ENCODE measurements around the gene MAN1B1. TPM values are rescaled to one million over a fixed set of nuclear protein-coding genes. Genes with fewer than 3 reads are reported as not detected.
A peak's percentile ranks its signal among the peaks of the same experiment; 100 is the strongest.

Gene MAN1B1
- total RNA-seq, 1 donor from 2014 or later, result 54.0 TPM

DNA sequence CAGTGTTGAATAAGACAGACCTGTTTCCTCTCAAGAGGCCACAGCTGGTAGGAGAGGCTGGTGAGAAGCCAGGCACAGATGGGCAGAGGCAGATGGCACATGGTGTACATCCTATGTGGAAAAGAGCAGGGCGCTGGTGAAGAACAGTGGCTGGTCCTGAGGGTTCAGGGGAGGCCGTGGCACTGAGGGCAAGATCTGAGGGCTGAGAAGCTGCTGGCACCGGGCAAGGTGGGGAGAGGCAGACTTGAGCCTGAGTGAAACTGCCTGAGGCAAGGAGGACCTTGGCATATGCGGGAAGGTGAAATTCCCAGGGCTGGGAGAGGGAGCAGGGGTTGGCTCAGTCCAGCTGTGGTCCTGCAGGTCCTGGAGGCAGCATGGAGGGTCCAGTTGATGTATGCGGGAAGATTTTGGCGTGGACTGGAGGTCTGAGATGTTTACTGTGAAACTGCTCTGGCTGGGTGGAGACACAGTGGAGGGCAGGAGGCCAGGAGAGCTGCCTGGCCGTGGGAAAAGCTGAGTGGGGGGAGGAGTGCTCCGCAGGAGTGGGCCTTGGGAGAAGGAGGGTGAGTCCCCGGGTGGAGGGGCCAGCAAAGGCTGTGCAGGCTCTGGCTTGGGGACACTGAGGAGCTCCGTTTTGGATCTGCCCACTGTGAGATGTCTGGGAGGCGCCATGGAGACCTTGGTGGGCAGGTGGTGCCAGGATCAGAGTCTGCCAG lies 2.6 kb downstream of the MAN1B1 start:
- no peak for DNase-seq (ENCODE audit: low read depth, low spot score)
- H3K9me3 Mint-ChIP-seq, result no peaks in the 10 kb centered on the region
- H3K4me3 Mint-ChIP-seq, result peak overlapping the region; percentile 16
- no peaks in the 10 kb centered on the region for H3K36me3 Mint-ChIP-seq (ENCODE audit: low read depth)
- H3K27ac Mint-ChIP-seq (ENCODE audit: unreplicated experiment), result peak overlapping the region; percentile 54
- TF ChIP-seq, protein P1, sequence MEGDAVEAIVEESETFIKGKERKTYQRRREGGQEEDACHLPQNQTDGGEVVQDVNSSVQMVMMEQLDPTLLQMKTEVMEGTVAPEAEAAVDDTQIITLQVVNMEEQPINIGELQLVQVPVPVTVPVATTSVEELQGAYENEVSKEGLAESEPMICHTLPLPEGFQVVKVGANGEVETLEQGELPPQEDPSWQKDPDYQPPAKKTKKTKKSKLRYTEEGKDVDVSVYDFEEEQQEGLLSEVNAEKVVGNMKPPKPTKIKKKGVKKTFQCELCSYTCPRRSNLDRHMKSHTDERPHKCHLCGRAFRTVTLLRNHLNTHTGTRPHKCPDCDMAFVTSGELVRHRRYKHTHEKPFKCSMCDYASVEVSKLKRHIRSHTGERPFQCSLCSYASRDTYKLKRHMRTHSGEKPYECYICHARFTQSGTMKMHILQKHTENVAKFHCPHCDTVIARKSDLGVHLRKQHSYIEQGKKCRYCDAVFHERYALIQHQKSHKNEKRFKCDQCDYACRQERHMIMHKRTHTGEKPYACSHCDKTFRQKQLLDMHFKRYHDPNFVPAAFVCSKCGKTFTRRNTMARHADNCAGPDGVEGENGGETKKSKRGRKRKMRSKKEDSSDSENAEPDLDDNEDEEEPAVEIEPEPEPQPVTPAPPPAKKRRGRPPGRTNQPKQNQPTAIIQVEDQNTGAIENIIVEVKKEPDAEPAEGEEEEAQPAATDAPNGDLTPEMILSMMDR (conservative IDR thresholded peaks at IDR 0.05), result no peak
- H3K27me3 Mint-ChIP-seq (ENCODE audit: low read depth), result peaks cover 6% of the 10 kb centered on the region
- H3K4me1 Mint-ChIP-seq, result peaks cover 23% of the 10 kb centered on the region

DNA sequence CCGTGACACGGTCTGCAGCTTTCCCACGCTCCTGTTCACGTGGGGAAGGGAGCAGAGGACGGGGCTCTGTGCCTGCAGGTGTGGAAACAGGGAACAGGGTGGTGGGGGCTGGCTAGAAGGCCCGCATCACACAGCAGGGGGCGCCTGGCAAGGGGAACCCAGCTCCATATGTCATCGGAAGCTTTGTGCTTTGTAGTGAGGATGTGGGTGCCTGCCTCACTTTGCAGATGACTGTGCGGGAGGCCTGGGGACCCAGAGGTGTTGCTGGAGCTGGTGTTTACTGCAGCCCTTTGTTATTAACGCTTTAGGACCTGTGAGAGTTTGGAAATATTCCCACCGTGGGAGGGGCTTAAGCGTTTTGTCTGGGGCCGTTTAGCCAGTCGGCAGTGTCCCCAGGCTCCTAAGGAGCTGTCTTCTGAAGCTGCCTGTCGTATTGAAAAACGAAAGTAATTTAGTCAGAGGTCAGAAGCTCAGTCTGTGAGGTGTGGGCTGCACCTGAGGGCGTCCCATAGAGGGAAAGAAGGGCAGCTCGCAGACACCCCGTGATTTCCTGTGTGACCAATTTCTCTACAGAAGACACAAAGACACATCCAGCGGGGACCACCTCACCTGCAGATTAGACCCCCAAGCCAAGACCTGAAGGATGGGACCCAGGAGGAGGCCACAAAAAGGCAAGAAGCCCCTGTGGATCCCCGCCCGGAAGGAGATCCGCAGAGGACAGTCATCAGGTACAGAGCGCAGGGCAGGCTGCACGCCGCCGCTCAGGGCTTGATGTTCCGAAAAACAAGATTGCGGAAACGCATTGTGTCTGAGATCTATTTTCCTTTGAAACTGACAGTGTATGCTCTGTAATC lies 9.1 kb downstream of the MAN1B1 start:
- TF ChIP-seq, protein P1 (conservative IDR thresholded peaks at IDR 0.05), result no peak
- Mint-ChIP-seq H3K27me3 (ENCODE audit: low read depth) (no peaks in the 10 kb centered on the region), H3K9me3 (no peaks in the 10 kb centered on the region), H3K4me3 (no peak overlapping the region), H3K27ac (ENCODE audit: unreplicated experiment) (no peak overlapping the region), H3K4me1 (no peaks in the 10 kb centered on the region), H3K36me3 (ENCODE audit: low read depth) (peaks cover 4% of the 10 kb centered on the region)
- no peak for DNase-seq (ENCODE audit: low read depth, low spot score)

DNA sequence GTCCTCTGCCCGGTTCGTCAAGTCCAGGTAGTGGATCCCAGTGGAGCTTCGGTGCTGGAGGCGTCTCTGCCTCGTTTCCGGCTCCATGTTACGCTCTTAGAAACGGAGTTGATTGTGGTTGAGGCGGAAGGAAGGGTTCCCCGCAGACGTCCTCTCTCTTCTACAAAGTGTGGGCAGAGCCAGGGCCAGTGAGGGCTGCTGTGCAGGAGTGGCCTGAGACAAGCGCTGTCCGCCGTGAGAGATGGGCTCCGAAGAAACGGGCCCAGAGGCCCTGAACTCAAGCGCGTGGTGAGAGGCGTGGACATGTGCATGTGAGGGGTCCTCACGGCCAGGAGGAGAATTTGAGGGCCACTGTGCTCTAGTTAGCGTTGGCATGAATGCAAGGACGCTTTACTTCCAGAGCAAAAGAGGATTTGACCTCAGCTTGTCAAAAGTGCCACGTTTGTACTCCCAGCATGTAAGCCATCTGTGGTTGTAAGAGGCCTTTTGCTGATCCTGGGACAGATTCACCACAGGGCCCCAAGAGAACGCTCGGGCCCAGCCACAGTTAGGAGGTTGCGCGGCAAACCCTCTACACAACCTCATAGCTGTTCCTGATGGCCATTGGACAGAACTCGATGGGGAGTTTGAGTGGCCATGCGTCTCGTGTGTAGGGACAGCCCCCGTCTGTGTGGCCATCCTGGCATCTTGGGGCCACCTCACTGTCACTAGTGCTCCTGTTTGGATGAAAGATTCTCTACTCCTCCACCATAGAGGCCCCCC lies 10.2 kb downstream of the MAN1B1 start:
- H3K4me1 Mint-ChIP-seq, result no peaks in the 10 kb centered on the region
- H3K9me3 Mint-ChIP-seq, result no peaks in the 10 kb centered on the region
- H3K4me3 Mint-ChIP-seq, result no peak overlapping the region
- H3K36me3 Mint-ChIP-seq (ENCODE audit: low read depth), result peaks cover 4% of the 10 kb centered on the region
- TF ChIP-seq, protein P1 (conservative IDR thresholded peaks at IDR 0.05), result no peak
- H3K27ac Mint-ChIP-seq (ENCODE audit: unreplicated experiment), result no peak overlapping the region
- DNase-seq (ENCODE audit: low read depth, low spot score), result no peak
- no peaks in the 10 kb centered on the region for H3K27me3 Mint-ChIP-seq (ENCODE audit: low read depth)

DNA sequence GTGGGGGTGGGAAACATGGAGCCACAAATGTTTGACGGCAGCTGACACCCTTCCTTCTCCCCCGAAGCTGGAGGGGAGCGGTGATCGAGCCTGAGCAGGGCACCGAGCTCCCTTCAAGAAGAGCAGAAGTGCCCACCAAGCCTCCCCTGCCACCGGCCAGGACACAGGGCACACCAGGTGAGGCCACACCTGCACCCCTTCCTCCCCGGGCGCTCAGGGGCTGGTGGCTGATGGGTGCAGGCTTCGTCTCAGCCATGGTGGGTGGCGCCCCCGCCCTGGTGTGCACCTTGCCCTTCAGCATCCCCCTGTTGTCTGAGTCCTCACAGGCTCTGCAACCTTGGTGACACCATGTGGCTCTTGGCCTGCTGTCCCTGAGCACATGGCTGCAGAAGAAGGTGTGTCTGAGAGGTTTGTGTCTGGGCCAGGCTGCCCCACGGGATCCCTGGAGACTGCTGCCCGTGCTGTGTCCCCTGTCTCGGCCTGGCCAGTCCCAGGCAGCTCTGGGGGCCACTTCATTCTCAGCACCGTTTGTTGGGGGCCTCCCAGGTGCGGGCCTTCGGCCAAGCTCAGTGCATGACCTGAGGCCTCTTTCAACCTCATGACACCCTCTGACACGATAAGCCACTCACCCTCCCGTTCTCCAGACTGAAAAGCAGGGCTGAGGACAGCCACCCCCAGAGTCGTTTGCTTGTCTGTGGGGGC lies 11.1 kb downstream of the MAN1B1 start:
- Mint-ChIP-seq H3K4me3 (no peak overlapping the region), H3K36me3 (ENCODE audit: low read depth) (peaks cover 4% of the 10 kb centered on the region), H3K27me3 (ENCODE audit: low read depth) (no peaks in the 10 kb centered on the region), H3K27ac (ENCODE audit: unreplicated experiment) (no peak overlapping the region), H3K4me1 (no peaks in the 10 kb centered on the region), H3K9me3 (no peaks in the 10 kb centered on the region)
- DNase-seq (ENCODE audit: low read depth, low spot score), result no peak
- TF ChIP-seq, protein P1 (conservative IDR thresholded peaks at IDR 0.05), result no peak

DNA sequence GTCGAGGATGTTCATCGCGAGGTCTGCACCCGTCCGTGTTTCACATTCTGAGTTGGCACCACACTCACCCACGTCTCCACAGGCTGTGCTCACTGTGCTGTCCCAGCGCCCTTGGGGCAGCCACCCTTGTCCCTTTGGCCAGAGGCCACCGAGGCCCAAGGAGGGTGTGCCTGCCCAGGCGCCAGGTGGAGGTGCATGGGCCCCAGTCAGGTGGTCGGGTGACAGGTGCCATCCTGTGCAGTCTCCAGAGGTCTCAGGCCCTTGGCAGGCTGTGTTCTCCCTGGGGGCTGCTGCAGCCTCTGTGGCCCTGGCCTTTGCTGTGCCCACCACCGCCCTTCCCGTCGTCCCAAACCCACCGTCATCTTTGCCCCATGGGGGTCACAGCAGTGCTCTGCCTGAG lies 12.4 kb downstream of the MAN1B1 start:
- no peaks in the 10 kb centered on the region for H3K27me3 Mint-ChIP-seq (ENCODE audit: low read depth)
- peaks cover 4% of the 10 kb centered on the region for H3K36me3 Mint-ChIP-seq (ENCODE audit: low read depth)
- TF ChIP-seq, protein P1 (conservative IDR thresholded peaks at IDR 0.05), result no peak
- no peaks in the 10 kb centered on the region for H3K4me1 Mint-ChIP-seq
- no peak overlapping the region for H3K27ac Mint-ChIP-seq (ENCODE audit: unreplicated experiment)
- DNase-seq (ENCODE audit: low read depth, low spot score), result no peak
- no peaks in the 10 kb centered on the region for H3K9me3 Mint-ChIP-seq
- H3K4me3 Mint-ChIP-seq, result no peak overlapping the region

Data from neural crest cell (in vitro differentiated cells).